AG04450 (cell line): ENCODE results near the gene PAF1. TPM values are rescaled to one million over a fixed set of nuclear protein-coding genes. Genes with fewer than 3 reads are reported as not detected.
A peak's percentile ranks its signal among the peaks of the same experiment; 100 is the strongest.

ENCODE experiments used
- CTCF ChIA-PET: fragments of 300-600, 350-600 bp; formaldehyde crosslinking; extraction: SDS; loops from one replicate; lab custom pipeline; 2022; ENCODE audit warnings: antibody characterized with exemption, inconsistent platforms; lab: Charles Lee
- POLR2A ChIA-PET: fragments of 350-600 bp; formaldehyde crosslinking; extraction: SDS; loops from one replicate; lab custom pipeline; 2021; ENCODE audit warnings: antibody characterized with exemption, inconsistent platforms; lab: Yijun Ruan, JAX
- DNase-seq: peaks from one replicate; pipeline ENCODE4 v3.0.0-alpha.2; 2011; ENCODE audit warnings: low read depth, low spot score
- H3K27ac ChIP-seq: one replicate; pipeline ENCODE4 v1.5.1; 2012; ENCODE audit warnings: low read depth, low read length, control low read depth
- H3K27me3 ChIP-seq: one replicate; pipeline ENCODE4 v1.6.0; 2012; ENCODE audit warnings: low read length; ENCODE audit not compliant: control insufficient read depth, insufficient read depth
- H3K4me3 ChIP-seq: 2 replicates; pipeline ENCODE4 v1.5.1; 2011; ENCODE audit warnings: mild to moderate bottlenecking, low read depth, low read length, control low read depth
- H3K9me3 ChIP-seq: 2 replicates; pipeline ENCODE4 v1.5.1; 2012; ENCODE audit warnings: low read length; ENCODE audit not compliant: control insufficient read depth, insufficient read depth
- CTCF ChIP-seq: IDR thresholded peaks from 2 replicates; pipeline ENCODE4 v1.5.1; 2011; ENCODE audit warnings: low read depth, low read length, control low read depth, inconsistent platforms
- polyA plus RNA-seq: library from polyadenylated mRNA; depleted of rRNA; stranded (reverse); fragments of >200 nt; gene quantifications from 2 replicates; pipeline ENCODE4 v1.2.3, GENCODE V29; 2011

Gene PAF1
- polyA plus RNA-seq, 1 experiment: 60.5 TPM

- H3K27ac ChIP-seq: no peak overlapping the region
- POLR2A ChIA-PET: no interaction called here
- CTCF ChIA-PET: interaction anchor here (0.6 to 0.8 kb wide), 2 partner anchors 40 to 49 kb away, joined by 3 to 4 read pairs; no protein-coding TSS in a partner anchor
Observed at GRCh38 chr19:39349326-39349725, 41.6 kb downstream of the PAF1 start.

GRCh38 chr19:39347332-39348164 lies 43.4 kb downstream of the PAF1 start:
- H3K27ac ChIP-seq: peak overlapping the region; percentile 1
- no peaks in the 10 kb centered on the region; the same call in 1 of the 2 replicates for H3K9me3 ChIP-seq
- POLR2A ChIA-PET: no interaction called here
- CTCF ChIA-PET: interaction anchor here (0.5 to 0.8 kb wide), 2 partner anchors 185 to 225 kb away, joined by 3 read pairs; partner anchors contain the start of gene EID2B
- no peaks in the 10 kb centered on the region for H3K27me3 ChIP-seq
- H3K4me3 ChIP-seq: no peak overlapping the region
- no peak for DNase-seq
- TF ChIP-seq CTCF: no peak

More at GRCh38 chr19:39349326-39349725, 41.6 kb downstream of the PAF1 start:
- TF ChIP-seq CTCF: no peak
- H3K4me3 ChIP-seq: no peak overlapping the region
- H3K27me3 ChIP-seq: no peaks in the 10 kb centered on the region
- no peaks in the 10 kb centered on the region for H3K9me3 ChIP-seq
- DNase-seq: no peak

- Histone ChIP-seq H3K27me3 (no peaks in the 10 kb centered on the region), H3K27ac (no peak overlapping the region), H3K9me3 (no peaks in the 10 kb centered on the region; the same call in 1 of the 2 replicates), H3K4me3 (no peak overlapping the region)
- DNase-seq: no peak
- ChIA-PET CTCF (interaction anchor here (0.5 to 1.2 kb wide), 3 partner anchors 9 to 225 kb away, joined by 3 to 5 read pairs (median 4); no protein-coding TSS in a partner anchor), POLR2A (no interaction called here)
- peak; percentile 30; the same call in 1 of the 2 replicates for TF ChIP-seq CTCF
Observed at GRCh38 chr19:39345956-39346355, 45.0 kb downstream of the PAF1 start.

- no peak for TF ChIP-seq CTCF
- ChIA-PET POLR2A (interaction anchor here (0.9 to 1.9 kb wide), 3 partner anchors 8 to 61 kb away, joined by 3 to 8 read pairs (median 3); partner anchors contain the start of genes MED29 and PAF1), CTCF (interaction anchor here (0.6 to 1.6 kb wide), 20 partner anchors 8 to 1429 kb away, joined by 3 to 17 read pairs (median 3); partner anchors contain the start of genes EID2B, RPS16 and SUPT5H)
- Histone ChIP-seq H3K27me3 (no peaks in the 10 kb centered on the region), H3K9me3 (no peaks in the 10 kb centered on the region; the same call in 1 of the 2 replicates), H3K4me3 (peak overlapping the region; percentile 80), H3K27ac (peak overlapping the region; percentile 11)
- DNase-seq: no peak
Observed at GRCh38 chr19:39342647-39343305, 48.1 kb downstream of the PAF1 start.
